Measurements from ENCODE around the gene TPPP. TPM values are rescaled to one million over a fixed set of nuclear protein-coding genes. Genes with fewer than 3 reads are reported as not detected.
"Not testable (repeated sequence)": the region's sequence is repeated elsewhere in the genome, so short reads cannot be mapped to it uniquely, and the experiment has no call there.

The TPPP gene
- total and polyA plus RNA-seq, 2 donors (not counting 1 experiment from before 2014, with no cell fraction given) = 0.06 TPM; not detected in 1

DNA sequence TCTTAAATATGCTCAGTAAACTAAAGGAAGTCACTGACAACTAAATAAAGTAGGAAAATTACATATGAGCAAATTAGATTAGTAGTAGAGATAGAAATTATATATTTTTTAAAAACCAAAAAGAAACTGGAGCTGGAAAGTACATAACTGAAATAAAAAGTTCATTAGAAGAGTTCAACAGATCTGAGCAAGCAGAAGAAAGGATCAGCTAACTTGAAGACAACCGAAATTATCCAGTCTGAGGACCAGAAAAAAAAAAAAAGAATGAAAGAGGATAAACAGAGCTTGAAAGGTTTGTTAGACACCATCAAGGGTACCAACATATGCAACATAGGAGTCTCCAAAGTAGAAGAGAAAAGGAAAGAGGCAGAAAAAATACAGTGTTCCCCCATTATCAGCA, 26.2 kb upstream of the TPPP start:
- not testable (repeated sequence) for ATAC-seq (ENCODE audit: low read depth)

DNA sequence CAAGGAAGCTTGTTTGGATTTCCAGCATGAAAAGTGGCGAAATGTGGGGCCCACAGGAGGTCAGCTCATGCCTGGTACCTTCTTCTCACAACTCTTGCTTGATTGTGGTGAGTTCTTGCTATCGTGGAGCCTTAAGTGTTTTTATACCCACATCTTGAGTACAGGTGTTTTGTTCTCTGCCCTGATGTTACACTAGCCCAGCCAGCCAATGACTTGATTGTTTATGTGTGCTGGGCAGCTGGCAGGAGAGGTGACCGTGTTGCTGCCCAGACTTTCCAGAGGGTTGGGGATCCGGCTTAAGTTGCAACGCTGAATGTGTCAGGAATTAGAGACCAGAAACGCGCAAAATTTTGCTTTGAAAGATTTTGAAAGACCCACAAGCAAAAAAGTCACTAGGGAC, 24.0 kb upstream of the TPPP start:
- Histone ChIP-seq H3K4me3 (ENCODE audit: control extremely low read depth in 1 of 5, extremely low read depth in 1 of 5, insufficient read depth in 1 of 5, low read depth in 2 of 5, low read length in 4 of 5) (no peak overlapping the region), H3K36me3 (replicated peaks in 1 of 2; ENCODE audit: control extremely low read depth in 1 of 2, control insufficient read depth in 1 of 2, extremely low read depth in 1 of 2, insufficient read depth in 2 of 2, low read length in 1 of 2) (no peaks in the 10 kb centered on the region), H3K4me1 (ENCODE audit: control insufficient read depth in 2 of 2, insufficient read depth in 2 of 2, low read length in 2 of 2) (no peaks in the 10 kb centered on the region), H4K20me1 (ENCODE audit: control insufficient read depth, insufficient read depth, low read length, poor library complexity, severe bottlenecking) (no peaks in the 10 kb centered on the region), H3K9me3 (ENCODE audit: control extremely low read depth in 1 of 3, control insufficient read depth in 2 of 3, insufficient read depth in 1 of 3, low read length in 2 of 3) (peaks cover 0 to 12% (median 10%) of the 10 kb centered on the region in 3 donors), H3K9ac (ENCODE audit: low read length) (no peak overlapping the region), H3K4me2 (replicated peaks; ENCODE audit: low read depth, low read length, poor library complexity, severe bottlenecking) (no peak overlapping the region), H3K27ac (ENCODE audit: low read length in 2 of 2) (no peak overlapping the region), H3K27me3 (replicated peaks in 1 of 4; ENCODE audit: control extremely low read depth in 1 of 4, control insufficient read depth in 3 of 4, insufficient read depth in 4 of 4, low read length in 3 of 4) (peaks cover 0 to 4% (median 2%) of the 10 kb centered on the region in 4 experiments), H2AFZ (ENCODE audit: insufficient read depth, low read depth, low read length, poor library complexity, severe bottlenecking) (no peak overlapping the region), H3K79me2 (ENCODE audit: control insufficient read depth, insufficient read depth, low read length) (no peaks in the 10 kb centered on the region)
- no peaks in the 10 kb centered on the region for H3K4me1 Mint-ChIP-seq
- ChIA-PET CTCF (no interaction called here), POLR2A (no interaction called here)
- H3K4me3 Mint-ChIP-seq = no peak overlapping the region
- H3K27ac Mint-ChIP-seq = no peak overlapping the region
- peaks cover 14% of the 10 kb centered on the region for H3K9me3 Mint-ChIP-seq (ENCODE audit: insufficient read depth)
- DNase-seq (no peak), ATAC-seq (ENCODE audit: low read depth) (no peak)
- intact Hi-C loops (cut with micrococcal nuclease) = no loop called here
- H3K27me3 Mint-ChIP-seq = peaks cover 33% of the 10 kb centered on the region
- TF ChIP-seq, protein P1, sequence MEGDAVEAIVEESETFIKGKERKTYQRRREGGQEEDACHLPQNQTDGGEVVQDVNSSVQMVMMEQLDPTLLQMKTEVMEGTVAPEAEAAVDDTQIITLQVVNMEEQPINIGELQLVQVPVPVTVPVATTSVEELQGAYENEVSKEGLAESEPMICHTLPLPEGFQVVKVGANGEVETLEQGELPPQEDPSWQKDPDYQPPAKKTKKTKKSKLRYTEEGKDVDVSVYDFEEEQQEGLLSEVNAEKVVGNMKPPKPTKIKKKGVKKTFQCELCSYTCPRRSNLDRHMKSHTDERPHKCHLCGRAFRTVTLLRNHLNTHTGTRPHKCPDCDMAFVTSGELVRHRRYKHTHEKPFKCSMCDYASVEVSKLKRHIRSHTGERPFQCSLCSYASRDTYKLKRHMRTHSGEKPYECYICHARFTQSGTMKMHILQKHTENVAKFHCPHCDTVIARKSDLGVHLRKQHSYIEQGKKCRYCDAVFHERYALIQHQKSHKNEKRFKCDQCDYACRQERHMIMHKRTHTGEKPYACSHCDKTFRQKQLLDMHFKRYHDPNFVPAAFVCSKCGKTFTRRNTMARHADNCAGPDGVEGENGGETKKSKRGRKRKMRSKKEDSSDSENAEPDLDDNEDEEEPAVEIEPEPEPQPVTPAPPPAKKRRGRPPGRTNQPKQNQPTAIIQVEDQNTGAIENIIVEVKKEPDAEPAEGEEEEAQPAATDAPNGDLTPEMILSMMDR (IDR thresholded peaks at IDR 0.05) = no peak
- TF ChIP-seq EZH2 (IDR thresholded peaks at IDR 0.05; ENCODE audit: borderline replicate concordance, insufficient read depth, low read depth, low read length, poor library complexity, severe bottlenecking) = no peak
- WGBS (ENCODE audit: insufficient coverage) = 96% methylated on average over 6 of the region's 7 CpGs

More for the DNA sequence above, 26.2 kb upstream of the TPPP start:
- H3K4me1 Mint-ChIP-seq; H3K36me3 ChIP-seq (replicated peaks in 1 of 2; ENCODE audit: control extremely low read depth in 1 of 2, control insufficient read depth in 1 of 2, extremely low read depth in 1 of 2, insufficient read depth in 2 of 2, low read length in 1 of 2); H3K79me2 ChIP-seq (ENCODE audit: control insufficient read depth, insufficient read depth, low read length); H3K9ac ChIP-seq (ENCODE audit: low read length); H3K4me3 Mint-ChIP-seq; DNase-seq; H3K4me3 ChIP-seq (ENCODE audit: control extremely low read depth in 1 of 5, extremely low read depth in 1 of 5, insufficient read depth in 1 of 5, low read depth in 2 of 5, low read length in 4 of 5); H2AFZ ChIP-seq (ENCODE audit: insufficient read depth, low read depth, low read length, poor library complexity, severe bottlenecking); intact Hi-C loops (cut with micrococcal nuclease); CTCF ChIA-PET; H3K27ac Mint-ChIP-seq; POLR2A ChIA-PET; H3K27me3 ChIP-seq (replicated peaks in 1 of 4; ENCODE audit: control extremely low read depth in 1 of 4, control insufficient read depth in 3 of 4, insufficient read depth in 4 of 4, low read length in 3 of 4); H3K4me1 ChIP-seq (ENCODE audit: control insufficient read depth in 2 of 2, insufficient read depth in 2 of 2, low read length in 2 of 2); H4K20me1 ChIP-seq (ENCODE audit: control insufficient read depth, insufficient read depth, low read length, poor library complexity, severe bottlenecking); H3K4me2 ChIP-seq (replicated peaks; ENCODE audit: low read depth, low read length, poor library complexity, severe bottlenecking); H3K27ac ChIP-seq (ENCODE audit: low read length in 2 of 2): not testable (repeated sequence)
- WGBS (ENCODE audit: insufficient coverage) = no CpG with 5 or more reads among the region's 1 CpG
- peaks cover 0 to 12% (median 10%) of the 10 kb centered on the region in 3 donors for H3K9me3 ChIP-seq (ENCODE audit: control extremely low read depth in 1 of 3, control insufficient read depth in 2 of 3, insufficient read depth in 1 of 3, low read length in 2 of 3)
- Mint-ChIP-seq H3K9me3 (ENCODE audit: insufficient read depth) (peaks cover 14% of the 10 kb centered on the region), H3K27me3 (peaks cover 28% of the 10 kb centered on the region)

DNA sequence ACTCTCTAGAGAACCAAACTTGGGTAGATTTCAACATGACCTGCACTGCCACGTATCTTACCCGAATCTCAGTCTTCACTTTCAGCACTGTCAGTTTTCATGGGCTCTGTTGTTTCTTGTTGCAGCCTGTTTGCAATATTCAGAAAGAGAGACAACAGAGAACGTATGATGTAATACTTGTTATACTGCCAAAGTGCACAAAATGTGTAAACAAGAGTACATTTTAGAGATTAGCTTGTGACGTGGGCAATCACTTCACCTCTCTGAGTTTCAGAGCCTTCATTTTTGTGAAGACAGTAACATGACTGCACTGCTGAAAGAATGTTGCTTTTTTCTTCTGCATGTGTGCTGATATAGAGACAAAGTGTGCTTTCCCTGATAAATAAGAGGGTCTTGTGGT, 23.6 kb upstream of the TPPP start:
- ATAC-seq (ENCODE audit: low read depth); H3K4me3 Mint-ChIP-seq: not testable (repeated sequence)

More for the DNA sequence above, 23.6 kb upstream of the TPPP start:
- H3K4me1 ChIP-seq (ENCODE audit: control insufficient read depth in 2 of 2, insufficient read depth in 2 of 2, low read length in 2 of 2); H3K79me2 ChIP-seq (ENCODE audit: control insufficient read depth, insufficient read depth, low read length); H4K20me1 ChIP-seq (ENCODE audit: control insufficient read depth, insufficient read depth, low read length, poor library complexity, severe bottlenecking); H3K27ac Mint-ChIP-seq; H3K9ac ChIP-seq (ENCODE audit: low read length); intact Hi-C loops (cut with micrococcal nuclease); POLR2A ChIA-PET; H3K4me1 Mint-ChIP-seq; H2AFZ ChIP-seq (ENCODE audit: insufficient read depth, low read depth, low read length, poor library complexity, severe bottlenecking); H3K36me3 ChIP-seq (replicated peaks in 1 of 2; ENCODE audit: control extremely low read depth in 1 of 2, control insufficient read depth in 1 of 2, extremely low read depth in 1 of 2, insufficient read depth in 2 of 2, low read length in 1 of 2); H3K4me3 ChIP-seq (ENCODE audit: control extremely low read depth in 1 of 5, extremely low read depth in 1 of 5, insufficient read depth in 1 of 5, low read depth in 2 of 5, low read length in 4 of 5); CTCF ChIA-PET; DNase-seq; H3K27me3 ChIP-seq (replicated peaks in 1 of 4; ENCODE audit: control extremely low read depth in 1 of 4, control insufficient read depth in 3 of 4, insufficient read depth in 4 of 4, low read length in 3 of 4); H3K4me2 ChIP-seq (replicated peaks; ENCODE audit: low read depth, low read length, poor library complexity, severe bottlenecking); H3K27ac ChIP-seq (ENCODE audit: low read length in 2 of 2): not testable (repeated sequence)
- H3K27me3 Mint-ChIP-seq = peaks cover 33% of the 10 kb centered on the region
- peaks cover 14% of the 10 kb centered on the region for H3K9me3 Mint-ChIP-seq (ENCODE audit: insufficient read depth)
- H3K9me3 ChIP-seq (ENCODE audit: control extremely low read depth in 1 of 3, control insufficient read depth in 2 of 3, insufficient read depth in 1 of 3, low read length in 2 of 3) = peaks cover 0 to 12% (median 10%) of the 10 kb centered on the region in 3 donors
- WGBS (ENCODE audit: insufficient coverage) = no CpG with 5 or more reads among the region's 4 CpGs

Measured in B cell (primary cell).